G401 (cell line): ENCODE results near the gene CTNND2. TPM values are rescaled to one million over a fixed set of nuclear protein-coding genes. Genes with fewer than 3 reads are reported as not detected.

ENCODE experiments used
- DNase-seq: peaks from one replicate; pipeline ENCODE4 v3.0.0-alpha.2; 2015; ENCODE audit warnings: low spot score
- in situ Hi-C: cut with HindIII; loops from 2 replicates; pipeline ENCODE4 v1.10.0; 2016; ENCODE audit warnings: low sequenced_read_pairs, mixed read lengths
- total RNA-seq: library from RNA; depleted of rRNA; stranded (reverse); fragments of >200 nt; shearing (Covaris generic); gene quantifications from 2 replicates; pipeline ENCODE4 v1.2.3, GENCODE V29; 2014

The CTNND2 gene
- total RNA-seq, 1 experiment from 2014 or later = not detected

GRCh38 chr5:10975945-10976344 is 928.3 kb downstream of the CTNND2 start:
- in situ Hi-C loops = no loop called here
- DNase-seq = no peak

GRCh38 chr5:10974850-10975249 is 929.4 kb downstream of the CTNND2 start:
- no peak for DNase-seq
- in situ Hi-C loops = no loop called here

DNA sequence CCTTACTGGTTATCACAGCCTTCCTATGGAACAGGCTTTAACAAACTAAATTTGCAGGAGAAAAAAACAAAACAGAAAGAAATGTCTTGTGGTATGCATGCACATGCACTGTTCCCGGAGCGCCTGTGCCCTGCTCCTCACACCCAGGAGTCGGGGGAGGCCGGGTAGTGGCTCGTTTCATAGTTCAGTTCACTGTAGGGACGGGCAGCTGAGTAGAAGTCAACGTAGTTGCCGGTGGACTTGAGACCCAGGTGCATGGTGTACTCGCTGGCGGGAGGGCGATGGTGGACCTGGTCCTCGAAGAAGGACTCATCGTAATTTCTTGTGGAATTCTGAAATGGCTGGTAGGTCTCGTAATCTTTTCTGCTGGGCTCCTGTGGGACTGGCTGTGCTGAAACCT is 930.9 kb downstream of the CTNND2 start:
- in situ Hi-C loops = no loop called here
- no peak for DNase-seq

GRCh38 chr5:10969684-10970180 is 934.5 kb downstream of the CTNND2 start:
- in situ Hi-C loops = no loop called here
- DNase-seq = no peak

- DNase-seq = no peak
- in situ Hi-C loops = no loop called here
Observed at GRCh38 chr5:10964806-10965205, 939.4 kb downstream of the CTNND2 start.

DNA sequence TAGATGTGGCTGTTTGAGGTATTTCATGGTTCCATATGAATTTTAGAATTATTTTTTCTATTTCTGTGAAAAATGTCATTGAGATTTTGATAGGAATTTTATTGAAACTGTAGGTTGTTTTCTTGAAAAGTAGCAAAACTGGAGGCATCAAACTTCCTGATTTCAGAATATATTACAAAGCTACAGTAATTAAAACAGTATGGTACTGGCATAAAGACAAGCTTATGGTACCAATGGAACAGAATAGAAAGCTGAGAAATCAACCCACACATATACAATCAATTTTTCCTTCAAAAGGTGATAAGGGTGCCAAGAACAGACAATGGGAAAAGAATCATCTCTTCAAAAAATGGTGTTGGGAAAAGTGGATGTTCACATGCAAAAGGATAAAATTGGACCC is 945.5 kb downstream of the CTNND2 start:
- DNase-seq = no peak

DNA sequence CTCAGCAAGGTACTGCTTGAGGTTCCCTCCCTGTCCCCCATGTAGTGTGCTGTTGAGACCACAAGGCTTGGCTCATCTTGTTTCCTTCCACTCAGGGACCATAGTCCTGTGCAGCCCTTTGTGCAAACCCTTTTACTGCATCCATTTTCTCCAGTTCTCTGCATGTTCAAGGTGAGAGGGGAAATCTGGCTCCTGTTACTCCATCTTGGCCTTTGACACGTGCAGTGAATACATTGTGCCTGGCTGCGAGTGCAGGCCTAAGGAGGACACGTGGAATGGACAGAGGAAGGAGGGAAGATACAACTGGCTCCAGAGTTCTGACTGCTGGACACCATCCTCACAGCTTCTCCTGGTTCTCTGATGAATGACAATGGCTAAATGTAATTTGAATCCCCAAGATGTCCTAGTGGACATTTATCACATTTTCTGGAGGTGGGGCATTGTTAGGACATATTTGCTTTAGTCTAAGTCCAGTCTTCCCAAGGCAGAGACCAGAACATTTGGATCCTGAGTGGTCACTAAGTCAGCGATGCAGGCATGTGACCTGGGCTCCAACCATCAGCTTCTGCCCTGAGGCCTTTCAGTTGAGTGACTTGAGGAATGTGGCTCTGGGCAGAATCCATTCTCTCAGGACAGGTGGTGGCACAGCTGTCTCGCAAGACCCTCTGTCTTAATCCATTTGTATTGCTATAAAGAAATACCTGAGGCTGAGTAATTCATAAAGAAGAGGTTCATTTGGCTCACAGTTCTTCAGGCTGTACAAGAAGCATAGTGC is 954.2 kb downstream of the CTNND2 start:
- in situ Hi-C loops = no loop called here

More for the DNA sequence above, 945.5 kb downstream of the CTNND2 start:
- in situ Hi-C loops = no loop called here

GRCh38 chr5:10946050-10946449 is 958.2 kb downstream of the CTNND2 start:
- DNase-seq = no peak
- in situ Hi-C loops = no loop called here

More for the DNA sequence above, 954.2 kb downstream of the CTNND2 start:
- DNase-seq = no peak

DNA sequence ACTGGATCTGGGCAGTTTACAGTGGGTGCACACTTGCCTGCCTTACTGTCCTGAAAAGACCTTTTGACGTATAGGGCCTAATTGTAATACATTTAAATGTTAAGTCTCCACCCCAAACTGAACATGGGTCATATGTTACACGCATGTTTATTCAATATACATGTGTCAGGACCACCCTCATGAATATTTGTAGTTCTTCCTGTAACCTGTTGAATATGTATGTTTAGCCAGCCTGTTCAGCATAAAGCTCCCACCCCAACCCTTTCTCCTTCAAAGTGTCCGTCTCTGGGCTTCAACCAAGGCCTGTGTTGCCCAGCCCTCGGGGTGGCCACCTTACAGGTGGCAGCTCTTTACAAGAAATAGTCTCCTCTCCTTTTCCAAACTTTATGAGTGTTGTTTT is 962.3 kb downstream of the CTNND2 start:
- in situ Hi-C loops = no loop called here
- DNase-seq = no peak

- DNase-seq = no peak
- in situ Hi-C loops = no loop called here
Observed at GRCh38 chr5:10936081-10936855, 968.0 kb downstream of the CTNND2 start.

DNA sequence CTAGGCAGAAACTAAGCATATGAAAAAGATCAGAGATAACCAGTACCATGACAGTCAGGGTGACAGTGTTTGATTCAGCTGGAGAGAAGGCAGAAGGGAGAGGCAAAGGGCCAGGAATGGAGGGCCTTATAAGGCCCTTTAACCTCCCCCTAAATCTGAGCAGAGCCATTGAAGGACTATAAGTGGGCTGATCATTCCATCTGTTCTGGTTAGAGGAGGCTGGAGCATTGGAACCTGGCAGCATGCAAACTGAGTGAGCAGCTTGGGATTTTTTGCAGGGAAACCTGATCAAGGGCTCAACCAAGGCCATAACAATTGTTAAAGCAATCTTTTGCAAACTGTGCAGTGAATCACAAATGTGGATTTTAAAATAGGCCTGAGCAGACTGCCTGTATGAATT is 968.7 kb downstream of the CTNND2 start:
- DNase-seq = no peak
- in situ Hi-C loops = no loop called here

- DNase-seq = no peak
Observed at GRCh38 chr5:10934783-10935355, 969.4 kb downstream of the CTNND2 start.

DNA sequence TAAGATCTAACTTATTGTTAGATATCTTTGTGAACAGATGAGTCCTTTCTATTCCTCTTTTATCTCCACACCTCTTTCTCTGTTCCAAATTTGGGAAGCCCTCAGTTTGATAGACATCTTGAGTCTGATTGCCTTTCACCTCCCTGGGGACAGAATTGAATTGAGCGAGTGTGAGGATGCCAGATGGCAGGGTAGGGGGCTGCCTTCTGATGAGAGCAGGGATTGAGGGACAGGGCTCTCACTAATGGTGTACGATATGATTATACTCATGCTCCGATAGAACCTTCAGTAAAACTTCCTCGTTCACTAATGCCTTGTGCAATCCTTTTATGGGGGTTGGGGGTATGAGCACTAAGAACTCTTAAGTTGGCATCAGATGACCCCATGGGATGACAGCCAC is 971.1 kb downstream of the CTNND2 start:
- in situ Hi-C loops = no loop called here

More at GRCh38 chr5:10934783-10935355, 969.4 kb downstream of the CTNND2 start:
- in situ Hi-C loops = no loop called here

GRCh38 chr5:10932426-10932825 is 971.8 kb downstream of the CTNND2 start:
- DNase-seq = no peak
- in situ Hi-C loops = no loop called here

More for the DNA sequence above, 971.1 kb downstream of the CTNND2 start:
- no peak for DNase-seq

GRCh38 chr5:10927608-10928007 is 976.6 kb downstream of the CTNND2 start:
- DNase-seq = no peak
- in situ Hi-C loops = no loop called here

- no peak for DNase-seq
- in situ Hi-C loops = no loop called here
Observed at GRCh38 chr5:10923310-10923709, 980.9 kb downstream of the CTNND2 start.
